ENCODE data around the gene PEX6.

Gene PEX6

GRCh38 chr6:42937548-42938427, 41.2 kb downstream of the PEX6 start:
- in situ Hi-C loops (cut with MboI; ENCODE audit: low sequenced_read_pairs), result no loop called here

GRCh38 chr6:42936398-42936797, 42.6 kb downstream of the PEX6 start:
- in situ Hi-C loops (cut with MboI; ENCODE audit: low sequenced_read_pairs), result no loop called here

DNA sequence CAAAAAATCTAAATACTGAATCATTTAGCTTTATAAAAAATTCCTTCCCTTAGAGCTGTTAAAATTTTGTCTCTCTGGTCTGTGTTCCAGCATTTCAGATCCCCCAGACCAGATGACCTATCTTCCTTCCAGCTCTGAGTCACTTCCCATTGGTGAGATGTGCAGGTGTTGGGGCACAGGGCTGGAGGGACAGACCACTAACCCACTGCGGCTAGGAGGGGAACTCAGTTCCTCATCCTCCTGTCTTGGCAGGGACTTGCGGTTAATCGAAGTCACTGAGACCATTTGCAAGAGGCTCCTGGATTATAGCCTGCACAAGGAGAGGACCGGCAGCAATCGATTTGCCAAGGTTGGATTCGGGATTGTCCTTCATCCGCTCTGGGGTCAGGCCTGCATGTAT, 43.7 kb downstream of the PEX6 start:
- in situ Hi-C loops (cut with MboI; ENCODE audit: low sequenced_read_pairs), result no loop called here

DNA sequence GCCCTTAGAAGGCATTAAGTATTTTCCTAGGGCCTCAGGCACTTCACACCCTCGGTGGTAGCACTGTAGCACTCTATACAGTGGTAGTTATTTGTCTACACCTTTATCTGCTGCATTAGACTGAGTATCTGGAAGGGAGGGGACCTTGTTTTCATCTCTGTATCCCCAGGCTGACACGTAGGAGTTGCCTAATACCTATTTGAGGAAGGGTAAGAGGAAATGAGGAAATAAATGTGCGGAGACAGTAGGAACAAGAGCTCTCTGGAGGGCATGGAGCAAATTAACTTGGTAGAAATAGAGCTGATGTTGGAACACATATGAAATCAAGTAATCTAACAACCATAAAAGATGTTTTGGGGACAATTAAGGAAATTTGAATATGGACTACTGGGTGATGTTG, 45.8 kb downstream of the PEX6 start:
- in situ Hi-C loops (cut with MboI; ENCODE audit: low sequenced_read_pairs), result no loop called here

DNA sequence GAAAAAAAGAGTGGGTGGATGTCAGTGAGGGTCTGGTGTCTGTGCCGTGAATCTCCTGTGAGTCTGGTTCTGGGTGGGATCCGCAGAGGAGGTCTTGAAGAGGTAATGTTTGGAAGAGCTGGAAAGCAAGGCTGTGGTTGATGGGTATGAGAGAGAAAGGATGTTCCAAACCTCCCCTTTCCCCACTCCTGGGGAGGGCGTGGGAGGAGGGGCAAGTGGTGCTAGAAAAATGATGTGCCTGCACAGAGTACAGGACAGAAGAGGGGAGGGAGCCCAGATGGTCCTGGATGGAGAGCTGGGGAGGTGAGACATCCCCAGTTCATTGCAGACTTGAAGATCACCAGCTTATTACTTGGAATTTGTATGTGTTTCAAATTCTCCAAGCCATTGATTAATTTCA, 46.6 kb downstream of the PEX6 start:
- in situ Hi-C loops (cut with MboI; ENCODE audit: low sequenced_read_pairs), result no loop called here

- in situ Hi-C loops (cut with MboI; ENCODE audit: low sequenced_read_pairs), result no loop called here
These were observed 49.1 kb downstream of the PEX6 start for GRCh38 chr6:42929821-42930360.

DNA sequence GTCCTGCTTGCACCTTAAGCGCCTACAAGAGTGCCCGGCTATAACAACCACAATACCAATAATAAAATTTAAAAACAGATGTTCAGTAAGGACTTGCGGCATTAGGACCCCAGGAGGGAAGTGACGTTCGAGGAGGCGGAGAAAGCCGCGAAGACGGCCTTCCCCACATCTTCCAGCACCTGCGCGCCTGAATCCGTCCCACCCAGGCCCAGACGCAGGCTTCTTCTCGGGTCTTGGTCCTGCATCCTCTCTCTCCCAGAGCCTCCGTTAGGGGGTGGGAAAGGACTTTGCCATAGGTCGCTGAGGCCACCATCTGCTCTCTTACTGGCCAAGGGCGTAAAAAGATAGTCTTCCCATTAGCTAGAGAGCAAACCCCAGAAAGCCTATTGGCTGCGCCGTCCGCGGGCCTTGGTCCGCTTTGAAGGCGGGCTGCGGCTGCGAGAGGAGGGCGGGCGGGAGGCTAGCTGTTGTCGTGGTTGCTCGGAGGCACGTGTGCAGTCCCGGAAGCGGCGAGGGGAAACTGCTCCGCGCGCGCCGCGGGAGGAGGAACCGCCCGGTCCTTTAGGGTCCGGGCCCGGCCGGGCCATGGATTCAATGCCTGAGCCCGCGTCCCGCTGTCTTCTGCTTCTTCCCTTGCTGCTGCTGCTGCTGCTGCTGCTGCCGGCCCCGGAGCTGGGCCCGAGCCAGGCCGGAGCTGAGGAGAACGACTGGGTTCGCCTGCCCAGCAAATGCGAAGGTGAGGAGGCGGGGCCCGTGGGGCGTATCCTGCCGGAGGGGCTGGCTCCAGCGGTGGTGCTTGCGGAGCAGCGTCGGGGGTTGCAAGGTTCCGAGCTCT, 49.8 kb downstream of the PEX6 start, which contains the start of gene CNPY3:
Gene CNPY3 (plus strand): TSS at position 495 of the 835 bp plus-strand sequence. CDS start 91 bp downstream, at position 586.
- in situ Hi-C loops (cut with MboI; ENCODE audit: low sequenced_read_pairs), result no loop called here

DNA sequence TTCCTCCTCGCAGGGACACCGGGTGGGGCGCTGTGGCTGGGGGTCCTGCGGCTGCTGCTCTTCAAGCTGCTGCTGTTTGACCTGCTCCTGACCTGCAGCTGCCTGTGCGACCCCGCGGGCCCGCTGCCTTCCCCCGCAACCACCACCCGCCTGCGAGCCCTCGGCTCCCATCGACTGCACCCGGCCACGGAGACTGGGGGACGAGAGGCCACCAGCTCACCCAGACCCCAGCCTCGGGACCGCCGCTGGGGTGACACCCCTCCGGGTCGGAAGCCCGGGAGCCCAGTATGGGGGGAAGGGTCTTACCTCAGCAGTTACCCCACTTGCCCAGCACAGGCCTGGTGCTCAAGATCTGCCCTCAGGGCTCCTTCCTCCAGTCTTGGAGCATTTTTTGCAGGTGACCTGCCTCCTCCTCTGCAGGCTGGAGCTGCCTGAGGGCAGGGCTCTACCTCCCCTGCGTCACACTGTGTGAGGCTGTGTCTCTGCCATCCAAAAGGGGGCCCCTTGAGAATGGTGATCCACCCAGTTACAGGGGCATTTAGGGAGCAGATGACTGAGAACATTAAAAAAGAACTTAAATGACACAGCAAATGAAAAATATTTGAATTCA, 53.6 kb downstream of the PEX6 start:
- in situ Hi-C loops (cut with MboI; ENCODE audit: low sequenced_read_pairs), result no loop called here

DNA sequence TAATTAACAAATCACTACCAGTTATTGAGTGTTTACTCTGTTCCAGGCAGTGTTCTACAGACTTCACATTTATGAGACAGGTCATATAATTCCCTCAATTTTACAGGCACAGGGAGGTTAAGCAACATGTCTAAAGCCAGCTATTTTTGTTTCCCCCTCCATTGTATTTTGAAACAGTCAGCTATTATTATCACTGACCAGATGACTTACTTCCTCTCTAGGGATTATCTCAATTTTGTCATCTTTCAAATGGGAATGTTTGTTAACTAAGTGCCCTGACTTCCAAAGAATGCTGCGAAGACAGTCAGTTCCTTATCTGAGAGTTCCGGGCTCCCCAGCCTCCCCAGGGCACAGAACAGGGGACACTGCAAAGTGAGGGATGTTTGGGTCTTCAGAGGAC, 55.3 kb downstream of the PEX6 start:
- in situ Hi-C loops (cut with MboI; ENCODE audit: low sequenced_read_pairs), result loop anchor here (25.0 kb wide), 1 partner anchor 214 kb away; no protein-coding TSS in a partner anchor

DNA sequence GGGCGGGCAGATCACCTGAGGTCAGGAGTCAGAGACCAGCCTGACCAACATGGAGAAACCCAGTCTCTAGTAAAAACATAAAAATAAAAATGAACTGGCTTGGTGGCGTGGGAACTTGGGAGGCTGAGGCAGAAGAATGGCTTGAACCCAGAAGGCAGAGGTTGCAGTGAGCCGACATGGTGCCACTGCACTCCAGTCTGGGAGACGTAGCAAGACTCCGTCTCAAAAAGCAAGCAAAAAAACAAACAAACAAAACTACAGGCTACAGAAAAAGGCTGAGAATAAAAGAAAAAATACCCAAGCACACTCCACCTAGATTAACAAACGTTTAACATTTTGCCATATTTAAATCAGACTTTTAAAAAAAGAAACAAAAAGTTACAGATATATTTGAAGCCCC, 57.2 kb downstream of the PEX6 start:
- in situ Hi-C loops (cut with MboI; ENCODE audit: low sequenced_read_pairs), result loop anchor here (25.0 kb wide), 1 partner anchor 216 kb away; no protein-coding TSS in a partner anchor

DNA sequence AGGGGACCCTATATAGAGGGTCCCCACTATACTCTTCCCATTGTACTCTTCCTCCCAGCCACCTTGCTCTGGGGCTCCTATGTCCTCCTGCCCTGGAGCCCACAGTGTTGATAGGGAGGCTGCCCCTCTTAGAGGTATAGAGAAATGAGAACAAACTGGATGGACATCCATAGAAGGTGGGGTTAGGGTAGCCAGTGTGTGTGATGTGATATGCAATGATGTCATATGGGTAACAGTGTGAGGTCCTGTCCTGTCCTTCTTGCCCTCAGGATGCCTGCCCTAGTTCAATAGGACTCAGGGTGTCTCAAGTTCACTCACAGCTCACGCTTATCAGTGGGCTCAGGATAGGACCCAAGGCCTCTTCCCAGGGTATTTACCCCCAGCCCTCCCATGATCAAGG, 62.7 kb downstream of the PEX6 start:
- in situ Hi-C loops (cut with MboI; ENCODE audit: low sequenced_read_pairs), result loop anchor here (25.0 kb wide), 1 partner anchor 221 kb away; no protein-coding TSS in a partner anchor

DNA sequence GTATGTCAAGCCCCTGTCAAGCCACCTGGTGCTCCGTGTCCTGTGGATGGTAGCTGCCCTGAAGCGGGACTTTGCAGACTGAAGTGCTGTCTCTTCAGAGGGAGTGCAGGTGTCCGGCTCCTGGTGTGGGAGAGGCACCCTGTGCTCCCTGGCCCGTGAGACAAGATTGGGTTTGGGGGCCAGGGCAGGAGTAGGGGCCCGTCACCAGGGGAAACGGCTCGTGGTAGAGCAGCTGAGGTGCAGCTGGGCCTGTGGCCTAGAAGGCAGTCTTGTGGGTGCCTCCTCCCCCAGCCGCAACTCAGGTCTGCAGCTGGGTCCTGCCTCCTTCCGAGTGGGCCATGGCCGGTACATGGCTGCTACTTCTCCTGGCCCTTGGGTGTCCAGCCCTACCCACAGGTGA, 63.2 kb downstream of the PEX6 start, which contains the start of gene PTCRA:
Gene PTCRA (plus strand): TSS at position 322 of the 400 bp plus-strand sequence. CDS start 17 bp downstream, at position 339.
- in situ Hi-C loops (cut with MboI; ENCODE audit: low sequenced_read_pairs), result loop anchor here (25.0 kb wide), 1 partner anchor 222 kb away; no protein-coding TSS in a partner anchor

GRCh38 chr6:42914546-42914945, 64.4 kb downstream of the PEX6 start:
- in situ Hi-C loops (cut with MboI; ENCODE audit: low sequenced_read_pairs), result loop anchor here (25.0 kb wide), 1 partner anchor 223 kb away; no protein-coding TSS in a partner anchor

Measured in HL-60/S4 treated with phorbol 12-myristate 13-acetate at 8.2 ng/mL for 4 days and 3 days (cell line).